Activated T-cell treated with anti-CD3 and anti-CD28 coated beads, Interleukin-2, amount 50 U/mL, for 24 hours (primary cell): Measurements from ENCODE around the gene FBXO41.

Source experiments
- DNase-seq: peaks from one replicate; pipeline ENCODE4 v3.0.0-alpha.2; 2020
- H3K27ac Mint-ChIP-seq: 2 replicates; pipeline ENCODE4 v1.8.0; 2020; ENCODE audit warnings: mild to moderate bottlenecking, mixed read lengths
- H3K27me3 Mint-ChIP-seq: 2 replicates; pipeline ENCODE4 v1.8.0; 2020; ENCODE audit warnings: mixed read lengths
- H3K36me3 Mint-ChIP-seq: 2 replicates; pipeline ENCODE4 v1.8.0; 2020; ENCODE audit warnings: low read depth, mixed read lengths
- H3K4me1 Mint-ChIP-seq: 2 replicates; pipeline ENCODE4 v1.8.0; 2020; ENCODE audit warnings: low read depth, mixed read lengths
- H3K4me3 Mint-ChIP-seq: 2 replicates; pipeline ENCODE4 v1.8.0; 2020; ENCODE audit warnings: mild to moderate bottlenecking, moderate library complexity, mixed read lengths
- H3K9me3 Mint-ChIP-seq: 2 replicates; pipeline ENCODE4 v1.8.0; 2020; ENCODE audit warnings: mixed read lengths

FBXO41 gene

GRCh38 chr2:73284296-73285158, at the start of gene FBXO41:
Gene FBXO41 (minus strand): TSS chr2:73284478. CDS start chr2:73269630, 14,848 bp downstream.
- peak within 1 kb of the TSS; percentile 88 for H3K27ac Mint-ChIP-seq
- DNase-seq, result peak; percentile 86
- H3K4me1 Mint-ChIP-seq, result peaks cover 28% of the 10 kb centered on the region

GRCh38 chr2:73334045-73334444, 49.8 kb upstream of the FBXO41 start:
- no peak for DNase-seq
- H3K36me3 Mint-ChIP-seq, result no peaks in the 10 kb centered on the region
- H3K27me3 Mint-ChIP-seq, result peaks cover 14% of the 10 kb centered on the region
- H3K9me3 Mint-ChIP-seq, result peaks cover 13% of the 10 kb centered on the region
- H3K4me3 Mint-ChIP-seq, result no peak overlapping the region
- H3K27ac Mint-ChIP-seq, result no peak overlapping the region
- H3K4me1 Mint-ChIP-seq, result peaks cover 2% of the 10 kb centered on the region

More at GRCh38 chr2:73284296-73285158, at the start of gene FBXO41:
- Mint-ChIP-seq H3K4me3 (peak within 1 kb of the TSS; percentile 88), H3K27me3 (peaks cover 11% of the 10 kb centered on the region), H3K36me3 (peaks cover 25% of the 10 kb centered on the region), H3K9me3 (no peaks in the 10 kb centered on the region)

- DNase-seq, result no peak
- H3K27ac Mint-ChIP-seq, result no peak overlapping the region
- H3K36me3 Mint-ChIP-seq, result no peaks in the 10 kb centered on the region
- no peak overlapping the region for H3K4me3 Mint-ChIP-seq
- H3K4me1 Mint-ChIP-seq, result peaks cover 2% of the 10 kb centered on the region
- peaks cover 13% of the 10 kb centered on the region for H3K9me3 Mint-ChIP-seq
- peaks cover 18% of the 10 kb centered on the region for H3K27me3 Mint-ChIP-seq
Measured at GRCh38 chr2:73333564-73333963, 49.3 kb upstream of the FBXO41 start.

GRCh38 chr2:73324126-73324725, 39.9 kb upstream of the FBXO41 start:
- no peak for DNase-seq
- Mint-ChIP-seq H3K27ac (no peak overlapping the region), H3K4me3 (no peak overlapping the region), H3K9me3 (no peaks in the 10 kb centered on the region), H3K27me3 (peaks cover 49% of the 10 kb centered on the region), H3K36me3 (no peaks in the 10 kb centered on the region), H3K4me1 (no peaks in the 10 kb centered on the region)

DNA sequence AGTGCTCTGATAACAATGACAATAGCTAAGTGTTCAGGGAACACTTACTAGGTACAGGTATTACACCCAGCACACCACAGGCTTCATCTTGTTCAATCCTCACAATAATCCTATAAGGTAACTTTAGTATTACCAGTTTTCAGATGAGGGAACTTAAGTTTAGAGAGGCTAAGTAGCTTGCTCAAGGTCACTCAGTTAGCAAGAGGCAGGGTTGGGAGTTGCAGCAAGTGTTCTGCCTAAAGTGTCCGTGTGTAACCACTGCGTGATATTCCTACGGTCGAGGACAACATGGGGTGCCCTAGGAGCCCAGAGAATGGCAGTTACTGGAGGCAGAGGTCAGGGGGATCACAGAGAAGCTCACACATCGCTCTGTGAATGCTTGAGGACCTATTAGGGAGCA, 39.3 kb upstream of the FBXO41 start:
- Mint-ChIP-seq H3K27me3 (peaks cover 48% of the 10 kb centered on the region), H3K4me3 (no peak overlapping the region), H3K4me1 (no peaks in the 10 kb centered on the region), H3K36me3 (no peaks in the 10 kb centered on the region), H3K9me3 (no peaks in the 10 kb centered on the region), H3K27ac (no peak overlapping the region)
- no peak for DNase-seq

DNA sequence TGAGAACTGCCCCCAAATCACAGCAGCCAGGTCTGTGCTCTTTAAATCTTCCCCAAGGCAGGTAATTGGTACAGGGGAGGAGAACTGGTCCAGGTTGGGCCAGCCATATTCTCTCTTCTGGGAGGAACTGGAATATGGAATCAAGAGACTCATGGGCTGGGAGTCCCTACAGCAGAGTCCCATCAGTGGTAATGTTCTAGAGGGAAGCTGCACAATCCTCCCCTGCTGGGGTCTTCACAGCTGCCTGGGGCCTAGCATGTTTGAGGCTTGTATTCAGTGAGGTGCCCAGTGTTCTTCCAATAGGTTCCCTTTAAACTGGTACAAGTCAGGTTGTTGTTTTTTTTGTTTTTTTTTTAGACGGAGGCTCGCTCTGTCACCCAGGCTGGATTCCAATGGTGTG, 30.2 kb upstream of the FBXO41 start:
- Mint-ChIP-seq H3K4me1 (no peaks in the 10 kb centered on the region), H3K36me3 (no peaks in the 10 kb centered on the region), H3K27me3 (peaks cover 31% of the 10 kb centered on the region), H3K27ac (no peak overlapping the region), H3K4me3 (no peak overlapping the region), H3K9me3 (no peaks in the 10 kb centered on the region)
- DNase-seq, result no peak

DNA sequence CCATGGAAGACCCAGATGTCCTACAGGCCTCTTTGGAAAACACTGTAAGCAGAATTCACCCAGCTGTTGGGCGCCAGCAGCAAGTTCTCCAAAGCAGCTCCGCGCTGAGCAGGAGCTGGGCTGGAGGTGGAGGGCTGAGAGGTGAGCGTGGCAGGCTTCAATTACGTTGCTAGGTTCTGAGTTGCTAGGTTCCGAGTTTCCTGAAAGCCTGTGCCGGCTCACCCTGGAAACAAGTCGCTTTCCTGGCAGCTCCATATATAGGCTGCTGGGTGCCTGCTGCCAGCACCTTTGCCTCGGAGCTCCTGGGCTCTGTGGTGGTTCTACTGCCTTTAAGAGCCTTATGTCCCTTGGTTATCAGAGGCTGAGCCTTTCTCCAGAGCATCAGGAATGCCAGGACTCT, 23.4 kb upstream of the FBXO41 start:
- no peaks in the 10 kb centered on the region for H3K36me3 Mint-ChIP-seq
- no peak overlapping the region for H3K4me3 Mint-ChIP-seq
- no peak for DNase-seq
- H3K4me1 Mint-ChIP-seq, result no peaks in the 10 kb centered on the region
- no peaks in the 10 kb centered on the region for H3K9me3 Mint-ChIP-seq
- H3K27me3 Mint-ChIP-seq, result peaks cover 21% of the 10 kb centered on the region
- H3K27ac Mint-ChIP-seq, result no peak overlapping the region

DNA sequence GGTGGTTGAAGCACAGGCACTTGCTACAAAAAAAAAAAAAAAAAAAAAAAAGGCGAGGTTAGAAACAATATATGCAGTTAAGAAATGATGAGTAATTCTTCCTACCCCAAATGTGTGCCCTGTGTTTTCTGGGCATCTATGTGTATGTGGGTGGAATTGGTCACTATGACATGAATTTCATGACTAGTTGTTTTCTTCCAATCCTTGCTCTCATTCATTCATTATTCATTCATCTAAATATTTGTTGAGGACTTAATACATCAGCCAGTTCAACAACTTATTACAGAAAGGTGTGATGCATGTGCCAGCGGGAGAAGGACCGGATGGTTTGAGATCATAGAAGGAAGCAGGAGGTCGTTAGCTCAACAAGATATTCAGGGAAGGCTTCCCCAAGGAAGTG, 17.4 kb upstream of the FBXO41 start:
- no peak for DNase-seq
- Mint-ChIP-seq H3K36me3 (no peaks in the 10 kb centered on the region), H3K4me1 (no peaks in the 10 kb centered on the region), H3K4me3 (no peak overlapping the region), H3K9me3 (no peaks in the 10 kb centered on the region), H3K27ac (no peak overlapping the region), H3K27me3 (peaks cover 52% of the 10 kb centered on the region)

DNA sequence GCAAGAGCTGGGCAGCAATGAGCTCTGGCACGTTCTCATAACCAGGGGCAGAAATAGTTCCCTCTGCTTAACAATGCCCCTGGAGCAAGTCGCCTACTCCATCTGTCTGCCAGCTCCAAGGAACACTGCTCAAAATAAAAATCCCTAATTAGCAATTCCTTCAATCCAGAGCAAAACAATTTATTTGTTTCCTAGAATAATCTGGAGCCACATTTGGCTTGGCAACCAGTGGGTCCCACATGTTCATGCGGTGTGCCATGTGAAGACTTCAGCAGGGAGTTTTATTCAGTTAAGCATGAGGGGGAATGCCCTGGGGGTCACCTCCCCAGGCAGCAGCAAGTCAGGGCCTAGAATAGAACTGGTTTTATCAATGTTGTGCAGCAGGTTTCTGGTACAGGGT, 16.6 kb upstream of the FBXO41 start:
- H3K27me3 Mint-ChIP-seq, result peaks cover 57% of the 10 kb centered on the region

DNA sequence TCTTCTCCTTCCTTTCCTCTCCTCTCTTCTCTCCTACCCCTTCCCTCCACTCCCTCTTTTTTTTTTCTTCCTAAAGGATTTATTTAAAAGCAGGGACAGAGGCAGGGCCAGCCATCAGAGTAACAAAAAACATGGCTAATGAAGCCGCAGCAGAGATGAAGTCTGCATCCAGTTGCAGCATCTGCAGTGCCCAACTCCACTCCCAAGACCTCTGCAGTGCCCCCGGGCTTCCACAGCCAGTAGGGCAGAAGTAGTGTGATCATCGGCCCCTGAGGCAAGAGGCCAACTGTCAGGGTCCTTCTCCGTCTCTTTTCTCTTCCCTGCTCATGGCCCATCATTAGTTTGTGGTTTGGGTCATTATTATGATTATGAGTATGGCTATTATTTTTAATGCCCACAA, 13.3 kb upstream of the FBXO41 start:
- H3K27ac Mint-ChIP-seq, result no peak overlapping the region
- H3K36me3 Mint-ChIP-seq, result no peaks in the 10 kb centered on the region
- H3K4me3 Mint-ChIP-seq, result no peak overlapping the region
- no peak for DNase-seq
- H3K27me3 Mint-ChIP-seq, result peaks cover 75% of the 10 kb centered on the region
- peaks cover 7% of the 10 kb centered on the region for H3K4me1 Mint-ChIP-seq
- no peaks in the 10 kb centered on the region for H3K9me3 Mint-ChIP-seq

More for the DNA sequence above, 16.6 kb upstream of the FBXO41 start:
- H3K4me3 Mint-ChIP-seq, result no peak overlapping the region
- no peak for DNase-seq
- no peak overlapping the region for H3K27ac Mint-ChIP-seq
- H3K4me1 Mint-ChIP-seq, result no peaks in the 10 kb centered on the region
- no peaks in the 10 kb centered on the region for H3K9me3 Mint-ChIP-seq
- no peaks in the 10 kb centered on the region for H3K36me3 Mint-ChIP-seq

DNA sequence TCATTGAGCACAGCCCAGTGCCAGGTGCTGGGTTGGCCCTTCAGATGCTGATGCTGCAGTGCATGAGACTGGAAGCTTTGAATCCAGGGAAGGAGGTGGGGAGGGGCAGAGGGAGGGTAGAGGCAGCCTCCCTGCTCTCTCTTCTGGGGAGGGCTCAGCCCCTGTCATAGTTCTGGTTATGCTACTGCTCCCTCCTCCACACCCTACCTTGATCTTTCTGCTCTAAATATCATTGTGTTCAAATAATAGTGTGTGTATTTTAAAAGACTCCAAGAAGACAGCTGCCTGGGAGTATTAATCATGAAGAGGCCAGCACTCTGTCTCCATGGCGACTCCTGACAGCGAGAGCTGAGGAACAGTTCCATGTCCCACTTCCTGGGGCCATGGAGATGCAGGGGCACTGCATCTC, 12.9 kb upstream of the FBXO41 start:
- H3K4me3 Mint-ChIP-seq, result no peak overlapping the region

DNA sequence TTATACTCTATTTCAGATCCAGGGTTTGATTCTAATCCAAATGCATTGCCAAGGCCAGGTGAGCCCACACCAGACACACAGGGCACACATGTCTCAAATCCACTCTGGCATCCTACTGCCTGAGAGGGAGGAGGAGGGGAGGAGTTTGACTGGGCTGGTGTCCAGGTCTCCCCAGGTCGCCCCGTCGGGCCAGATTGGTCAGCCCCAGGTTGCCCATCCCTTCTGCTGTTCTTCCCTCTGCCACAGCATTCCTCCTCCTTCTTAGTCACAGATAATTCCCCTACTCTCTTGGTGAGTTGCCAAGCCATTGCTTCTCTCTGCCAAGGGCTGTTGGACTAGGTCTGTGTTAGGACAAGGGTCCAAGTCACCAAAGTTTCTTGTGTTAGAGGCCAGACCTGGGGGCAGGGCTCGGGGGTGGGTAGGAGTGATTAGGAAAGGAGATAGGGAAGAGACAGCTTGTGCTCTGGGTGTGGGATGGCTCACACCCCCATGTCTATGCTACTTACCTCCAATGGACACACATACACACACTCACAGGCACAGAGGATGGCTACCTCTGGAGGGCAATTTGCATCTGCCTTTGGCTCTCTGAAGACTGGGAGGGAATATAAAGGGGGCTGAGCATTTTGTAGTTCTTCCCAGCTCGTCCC, 11.6 kb upstream of the FBXO41 start:
- Mint-ChIP-seq H3K36me3 (no peaks in the 10 kb centered on the region), H3K4me1 (peaks cover 22% of the 10 kb centered on the region), H3K9me3 (no peaks in the 10 kb centered on the region), H3K27ac (no peak overlapping the region), H3K4me3 (no peak overlapping the region), H3K27me3 (peaks cover 78% of the 10 kb centered on the region)
- no peak for DNase-seq

More for the DNA sequence above, 12.9 kb upstream of the FBXO41 start:
- peaks cover 75% of the 10 kb centered on the region for H3K27me3 Mint-ChIP-seq
- DNase-seq, result no peak
- H3K27ac Mint-ChIP-seq, result no peak overlapping the region
- H3K9me3 Mint-ChIP-seq, result no peaks in the 10 kb centered on the region
- peaks cover 9% of the 10 kb centered on the region for H3K4me1 Mint-ChIP-seq
- no peaks in the 10 kb centered on the region for H3K36me3 Mint-ChIP-seq

GRCh38 chr2:73294239-73294638, 10.0 kb upstream of the FBXO41 start:
- no peaks in the 10 kb centered on the region for H3K36me3 Mint-ChIP-seq
- H3K4me3 Mint-ChIP-seq, result no peak overlapping the region
- peaks cover 78% of the 10 kb centered on the region for H3K27me3 Mint-ChIP-seq
- H3K9me3 Mint-ChIP-seq, result no peaks in the 10 kb centered on the region
- H3K4me1 Mint-ChIP-seq, result peaks cover 26% of the 10 kb centered on the region
- no peak for DNase-seq
- no peak overlapping the region for H3K27ac Mint-ChIP-seq

- H3K36me3 Mint-ChIP-seq, result no peaks in the 10 kb centered on the region
- H3K27me3 Mint-ChIP-seq, result peaks cover 81% of the 10 kb centered on the region
- H3K4me1 Mint-ChIP-seq, result peaks cover 26% of the 10 kb centered on the region
- DNase-seq, result peak; percentile 90
- H3K4me3 Mint-ChIP-seq, result peak within 1 kb of the TSS; percentile 72
- no peak within 1 kb of the TSS for H3K27ac Mint-ChIP-seq
- no peaks in the 10 kb centered on the region for H3K9me3 Mint-ChIP-seq
Measured at GRCh38 chr2:73293534-73294171, 9.4 kb upstream of the FBXO41 start, which contains the start of gene EGR4. Gene EGR4 (minus strand): TSS chr2:73293548. CDS start chr2:73293317, 231 bp downstream.
